MCF 10A (cell line): ENCODE measurements around the gene SCN1B. TPM values are rescaled to one million over a fixed set of nuclear protein-coding genes. Genes with fewer than 3 reads are reported as not detected.

ENCODE experiments used
- BruUV-seq: library from RNA; stranded (reverse); fragments of 400-500 nt; replicated peaks from 2 replicates; lab custom pipeline; 2021; lab: Mats Ljungman, UMichigan
- CTCF ChIA-PET: fragments of 300-600 bp; sonication (Branson Sonifier 250); formaldehyde crosslinking; extraction: SDS; loops from one replicate; lab custom pipeline; 2021; ENCODE audit warnings: antibody characterized with exemption, inconsistent platforms; lab: Yijun Ruan, JAX
- POLR2A ChIA-PET: fragments of 300-600, 350-650 bp; sonication (Branson Sonifier 250); formaldehyde crosslinking; extraction: SDS; loops from one replicate; lab custom pipeline; 2020; ENCODE audit warnings: antibody characterized with exemption, inconsistent platforms; lab: Yijun Ruan, JAX
- DNase-seq: peaks from one replicate; pipeline ENCODE4 v3.0.0-alpha.2; 2018; ENCODE audit not compliant: unreplicated experiment
- H3K27ac Mint-ChIP-seq: one replicate; pipeline ENCODE4 v1.8.0; 2022; ENCODE audit warnings: mild to moderate bottlenecking, low read depth, mixed read lengths; ENCODE audit not compliant: unreplicated experiment
- H3K27me3 Mint-ChIP-seq: one replicate; pipeline ENCODE4 v1.8.0; 2022; ENCODE audit warnings: mixed read lengths; ENCODE audit not compliant: insufficient read depth, unreplicated experiment
- H3K36me3 Mint-ChIP-seq: one replicate; pipeline ENCODE4 v1.8.0; 2022; ENCODE audit warnings: mild to moderate bottlenecking, moderate library complexity, mixed read lengths; ENCODE audit not compliant: insufficient read depth, unreplicated experiment
- H3K4me1 Mint-ChIP-seq: one replicate; pipeline ENCODE4 v1.8.0; 2022; ENCODE audit warnings: mixed read lengths; ENCODE audit not compliant: insufficient read depth, unreplicated experiment
- H3K4me3 Mint-ChIP-seq: one replicate; pipeline ENCODE4 v1.8.0; 2022; ENCODE audit warnings: mild to moderate bottlenecking, moderate library complexity, mixed read lengths; ENCODE audit not compliant: unreplicated experiment
- H3K9me3 Mint-ChIP-seq: one replicate; pipeline ENCODE4 v1.8.0; 2022; ENCODE audit warnings: mixed read lengths; ENCODE audit not compliant: unreplicated experiment
- CTCF ChIP-seq: fragments of 200-600 bp; IDR thresholded peaks from one replicate; pipeline ENCODE4 v1.8.0; 2022; ENCODE audit warnings: antibody characterized with exemption, mild to moderate bottlenecking; ENCODE audit not compliant: unreplicated experiment
- intact Hi-C: fragments of 100-400 bp; cut with micrococcal nuclease; formaldehyde crosslinking; loops from 2 replicates; pipeline ENCODE4 v1.14.1; 2022
- total RNA-seq: library from RNA; stranded (reverse); gene quantifications from 2 replicates; pipeline ENCODE4 v1.2.3, GENCODE V29; 2022

Gene SCN1B
- total RNA-seq, 1 experiment from 2014 or later: 0.19 TPM

- CTCF ChIA-PET: interaction anchor here (0.5 to 3.3 kb wide), 51 partner anchors 9 to 1968 kb away, joined by 3 to 80 read pairs (median 4); partner anchors contain the start of genes FXYD1, FXYD3, HPN and LGI4
- Mint-ChIP-seq H3K9me3 (no peaks in the 10 kb centered on the region), H3K4me1 (no peaks in the 10 kb centered on the region), H3K27ac (no peak overlapping the region), H3K36me3 (no peaks in the 10 kb centered on the region), H3K4me3 (no peak overlapping the region), H3K27me3 (no peaks in the 10 kb centered on the region)
- POLR2A ChIA-PET: interaction anchor here (0.6 to 2.0 kb wide), 8 partner anchors 31 to 69 kb away, joined by 3 to 7 read pairs (median 4); no protein-coding TSS in a partner anchor
- peak; percentile 90 for DNase-seq
- BruUV-seq: no TSS peak
- peak; percentile 97 for TF ChIP-seq CTCF
- intact Hi-C loops: loop anchor here (1.0 to 10.0 kb wide), 5 partner anchors 22 to 400 kb away; partner anchors contain the start of genes LGI4 and LSR
Measured at GRCh38 chr19:35066691-35067563, 36.7 kb downstream of the SCN1B start.

GRCh38 chr19:35068941-35069634 is 38.8 kb downstream of the SCN1B start:
- intact Hi-C loops: loop anchor here (5.0 to 10.0 kb wide), 2 partner anchors 176 to 398 kb away; partner anchors contain the start of gene LSR
- POLR2A ChIA-PET: interaction anchor here (0.8 to 2.7 kb wide), 4 partner anchors 47 to 200 kb away, joined by 3 to 12 read pairs (median 4); partner anchors contain the start of genes FXYD3 and USF2
- no peak overlapping the region for H3K4me3 Mint-ChIP-seq

GRCh38 chr19:35069696-35070095 is 39.4 kb downstream of the SCN1B start:
- POLR2A ChIA-PET: interaction anchor here (0.6 to 2.7 kb wide), 5 partner anchors 46 to 199 kb away, joined by 3 to 12 read pairs (median 3); partner anchors contain the start of genes FXYD3 and USF2
- H3K27ac Mint-ChIP-seq: no peak overlapping the region
- H3K27me3 Mint-ChIP-seq: no peaks in the 10 kb centered on the region
- no peak for DNase-seq
- no peak for TF ChIP-seq CTCF
- no TSS peak for BruUV-seq
- CTCF ChIA-PET: interaction anchor here (0.6 to 3.9 kb wide), 17 partner anchors 9 to 308 kb away, joined by 3 to 38 read pairs (median 4); partner anchors contain the start of gene LGI4
- H3K4me3 Mint-ChIP-seq: no peak overlapping the region
- H3K4me1 Mint-ChIP-seq: no peaks in the 10 kb centered on the region
- intact Hi-C loops: loop anchor here (5.0 to 10.0 kb wide), 2 partner anchors 175 to 398 kb away; partner anchors contain the start of gene LSR
- H3K9me3 Mint-ChIP-seq: no peaks in the 10 kb centered on the region
- no peaks in the 10 kb centered on the region for H3K36me3 Mint-ChIP-seq

More at GRCh38 chr19:35068941-35069634, 38.8 kb downstream of the SCN1B start:
- no peaks in the 10 kb centered on the region for H3K9me3 Mint-ChIP-seq
- BruUV-seq: no TSS peak
- H3K27me3 Mint-ChIP-seq: no peaks in the 10 kb centered on the region
- CTCF ChIA-PET: interaction anchor here (0.6 to 3.9 kb wide), 18 partner anchors 9 to 309 kb away, joined by 3 to 80 read pairs (median 4); partner anchors contain the start of genes FXYD3, HPN and LGI4
- no peak for TF ChIP-seq CTCF
- no peaks in the 10 kb centered on the region for H3K36me3 Mint-ChIP-seq
- no peak for DNase-seq
- H3K4me1 Mint-ChIP-seq: no peaks in the 10 kb centered on the region
- H3K27ac Mint-ChIP-seq: no peak overlapping the region
